DMS153 (cell line): Measurements from ENCODE around the gene FBXO9.

Experiments used
- DNase-seq: peaks from one replicate; lab custom pipeline; 2025; lab: John Stamatoyannopoulos, UW

FBXO9 gene

GRCh38 chr6:53065266-53066076, at the start of gene FBXO9:
TSS of gene FBXO9 (plus strand) at chr6:53065404. CDS start at chr6:53065790, 386 bp downstream.
- no peak for DNase-seq

GRCh38 chr6:53015486-53015885, 49.7 kb upstream of the FBXO9 start:
- DNase-seq: no peak

- no peak for DNase-seq
These were observed 46.8 kb upstream of the FBXO9 start for GRCh38 chr6:53018446-53018845.

- DNase-seq: no peak
These were observed 45.0 kb upstream of the FBXO9 start for GRCh38 chr6:53020005-53020744.

- DNase-seq: no peak
These were observed 41.9 kb upstream of the FBXO9 start for GRCh38 chr6:53023323-53023722.

- no peak for DNase-seq
These were observed 38.7 kb upstream of the FBXO9 start for GRCh38 chr6:53026526-53026925.

- no peak for DNase-seq
These were observed 38.0 kb upstream of the FBXO9 start for GRCh38 chr6:53027131-53027718.

GRCh38 chr6:53028467-53028866, 36.7 kb upstream of the FBXO9 start:
- no peak for DNase-seq

- no peak for DNase-seq
These were observed 35.9 kb upstream of the FBXO9 start for GRCh38 chr6:53029257-53029656.

- DNase-seq: no peak
These were observed 35.4 kb upstream of the FBXO9 start for GRCh38 chr6:53029761-53030160.

- no peak for DNase-seq
These were observed 33.9 kb upstream of the FBXO9 start for GRCh38 chr6:53031281-53031680.

- no peak for DNase-seq
These were observed 32.4 kb upstream of the FBXO9 start for GRCh38 chr6:53032849-53033248.

- no peak for DNase-seq
These were observed 31.4 kb upstream of the FBXO9 start for GRCh38 chr6:53033764-53034163.

GRCh38 chr6:53035549-53036213, 29.5 kb upstream of the FBXO9 start:
- no peak for DNase-seq

- no peak for DNase-seq
These were observed 27.1 kb upstream of the FBXO9 start for GRCh38 chr6:53038141-53038540.

GRCh38 chr6:53038596-53038995, 26.6 kb upstream of the FBXO9 start:
- no peak for DNase-seq

- DNase-seq: no peak
These were observed 23.8 kb upstream of the FBXO9 start for GRCh38 chr6:53041356-53041755.

- DNase-seq: no peak
These were observed 23.1 kb upstream of the FBXO9 start for GRCh38 chr6:53042112-53042511.

- DNase-seq: no peak
These were observed 21.6 kb upstream of the FBXO9 start for GRCh38 chr6:53043581-53043980.

- DNase-seq: no peak
These were observed 21.1 kb upstream of the FBXO9 start for GRCh38 chr6:53044071-53044470.

- DNase-seq: no peak
These were observed 20.6 kb upstream of the FBXO9 start for GRCh38 chr6:53044572-53044971.

- DNase-seq: no peak
These were observed 19.1 kb upstream of the FBXO9 start for GRCh38 chr6:53045891-53046673.
